ENCODE measurements around the gene MRGPRX3.

- TF ChIP-seq CTCF (conservative IDR thresholded peaks at IDR 0.05 in 1 of 2, IDR thresholded peaks at IDR 0.05 in 1 of 2; ENCODE audit: low read depth in 1 of 2, low read length in 2 of 2) (no peak), EZH2 (IDR thresholded peaks at IDR 0.05; ENCODE audit: low read length, missing control alignments) (no peak)
These were observed 43.4 kb upstream of the MRGPRX3 start for GRCh38 chr11:18088966-18089365.

Measured in fibroblast of lung (primary cell).